ENCODE results near the gene PRUNE2. TPM values are rescaled to one million over a fixed set of nuclear protein-coding genes. Genes with fewer than 3 reads are reported as not detected.

Gene PRUNE2
- total RNA-seq, 5 donors from 2014 or later (not counting 1 experiment from before 2014, with no cell fraction given), result 0.20 to 0.76 (median 0.45) TPM

DNA sequence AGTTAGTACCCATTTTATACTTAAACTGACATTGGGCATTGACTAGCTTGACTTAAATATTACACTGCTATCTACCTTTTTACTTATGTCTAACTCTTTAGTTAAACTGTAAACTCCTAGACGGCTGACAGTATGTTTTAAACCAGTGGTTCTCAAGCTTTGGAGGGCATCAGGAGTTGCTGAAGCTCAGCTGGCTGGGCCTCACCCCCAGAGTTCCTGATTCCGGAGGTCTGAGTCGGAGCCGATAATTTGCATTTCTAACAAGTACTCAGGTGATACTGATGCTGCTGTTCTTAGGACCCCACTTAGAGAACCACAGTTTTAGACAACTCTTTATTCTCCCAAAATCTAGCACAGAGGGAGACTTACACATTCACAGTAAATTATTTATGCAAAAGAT is 205.0 kb downstream of the PRUNE2 start:
- ChIA-PET CTCF (interaction anchor here (1.3 kb wide), 2 partner anchors 253 to 296 kb away, joined by 4 to 5 read pairs; no protein-coding TSS in a partner anchor), POLR2A (interaction anchor here in 1 of 2 donors (0.6 kb wide), 1 partner anchor 399 kb away, joined by 3 read pairs; no protein-coding TSS in a partner anchor)
- WGBS (ENCODE audit: insufficient coverage), result 100% methylated on average over 2 of the region's 4 CpGs
- no peak for ATAC-seq (replicated peaks in 1 of 4)
- H3K9me3 Mint-ChIP-seq, result no peaks in the 10 kb centered on the region
- peaks cover 0 to 7% (median 5%) of the 10 kb centered on the region in 3 donors for H3K4me1 Mint-ChIP-seq
- no peaks in the 10 kb centered on the region for H3K36me3 Mint-ChIP-seq
- no peak overlapping the region for H3K27ac Mint-ChIP-seq
- no peaks in the 10 kb centered on the region for H3K9me3 ChIP-seq
- no peaks in the 10 kb centered on the region for H3K4me1 ChIP-seq (ENCODE audit: control insufficient read depth in 1 of 2, extremely low read depth in 1 of 2, insufficient read depth in 2 of 2, low read length in 2 of 2)
- no peaks in the 10 kb centered on the region for H3K36me3 ChIP-seq (ENCODE audit: control insufficient read depth in 2 of 2, extremely low read depth in 1 of 2, insufficient read depth in 1 of 2, low read length in 1 of 2)
- no peak overlapping the region for H3K27ac ChIP-seq (ENCODE audit: low read length)
- DNase-seq, result no peak
- peaks cover 0 to 13% of the 10 kb centered on the region in 2 experiments for H3K27me3 ChIP-seq (replicated peaks in 1 of 2; ENCODE audit: control insufficient read depth in 2 of 2, extremely low read depth in 1 of 2, insufficient read depth in 2 of 2, low read length in 1 of 2)
- H3K27me3 Mint-ChIP-seq, result peaks cover 27 to 29% of the 10 kb centered on the region in 2 donors
- H3K4me3 ChIP-seq (ENCODE audit: control insufficient read depth in 1 of 2, extremely low read depth in 1 of 2, low read length in 1 of 2), result no peak overlapping the region
- no peak overlapping the region for H3K4me3 Mint-ChIP-seq

- Histone ChIP-seq H3K4me3 (ENCODE audit: control insufficient read depth in 1 of 2, extremely low read depth in 1 of 2, low read length in 1 of 2) (no peak overlapping the region), H3K9me3 (no peaks in the 10 kb centered on the region), H3K27me3 (replicated peaks in 1 of 2; ENCODE audit: control insufficient read depth in 2 of 2, extremely low read depth in 1 of 2, insufficient read depth in 2 of 2, low read length in 1 of 2) (peaks cover 0 to 10% of the 10 kb centered on the region in 2 experiments), H3K36me3 (ENCODE audit: control insufficient read depth in 2 of 2, extremely low read depth in 1 of 2, insufficient read depth in 1 of 2, low read length in 1 of 2) (no peaks in the 10 kb centered on the region), H3K4me1 (ENCODE audit: control insufficient read depth in 1 of 2, extremely low read depth in 1 of 2, insufficient read depth in 2 of 2, low read length in 2 of 2) (no peaks in the 10 kb centered on the region), H3K27ac (ENCODE audit: low read length) (no peak overlapping the region)
- no peaks in the 10 kb centered on the region for H3K9me3 Mint-ChIP-seq
- peaks cover 0 to 7% (median 5%) of the 10 kb centered on the region in 3 donors for H3K4me1 Mint-ChIP-seq
- POLR2A ChIA-PET, result no interaction called here
- CTCF ChIA-PET, result interaction anchor here (1.3 kb wide), 2 partner anchors 252 to 295 kb away, joined by 4 to 5 read pairs; no protein-coding TSS in a partner anchor
- ATAC-seq (replicated peaks in 1 of 4) (no peak), DNase-seq (no peak)
- peaks cover 31 to 33% of the 10 kb centered on the region in 2 donors for H3K27me3 Mint-ChIP-seq
- no peak overlapping the region for H3K4me3 Mint-ChIP-seq
- no peak overlapping the region for H3K27ac Mint-ChIP-seq
- H3K36me3 Mint-ChIP-seq, result no peaks in the 10 kb centered on the region
Measured at GRCh38 chr9:76699971-76700370, 205.9 kb downstream of the PRUNE2 start.

- no peak overlapping the region for H3K27ac Mint-ChIP-seq
- H3K9me3 Mint-ChIP-seq, result no peaks in the 10 kb centered on the region
- CTCF ChIA-PET, result interaction anchor here in 1 of 2 donors (0.7 to 0.9 kb wide), 2 partner anchors 545 to 1692 kb away, joined by 3 to 5 read pairs; no protein-coding TSS in a partner anchor
- no peak overlapping the region for H3K27ac ChIP-seq (ENCODE audit: low read length)
- no peaks in the 10 kb centered on the region for H3K4me1 Mint-ChIP-seq
- no peaks in the 10 kb centered on the region for H3K9me3 ChIP-seq
- H3K4me1 ChIP-seq (ENCODE audit: control insufficient read depth in 1 of 2, extremely low read depth in 1 of 2, insufficient read depth in 2 of 2, low read length in 2 of 2), result no peaks in the 10 kb centered on the region
- no peak for ATAC-seq (replicated peaks in 1 of 4)
- DNase-seq, result no peak
- H3K4me3 Mint-ChIP-seq, result no peak overlapping the region
- POLR2A ChIA-PET, result no interaction called here
- no peak overlapping the region for H3K4me3 ChIP-seq (ENCODE audit: control insufficient read depth in 1 of 2, extremely low read depth in 1 of 2, low read length in 1 of 2)
- WGBS (ENCODE audit: insufficient coverage), result 92% methylated on average over 2 of the region's 2 CpGs
- peaks cover 0 to 9% of the 10 kb centered on the region in 2 experiments for H3K27me3 ChIP-seq (replicated peaks in 1 of 2; ENCODE audit: control insufficient read depth in 2 of 2, extremely low read depth in 1 of 2, insufficient read depth in 2 of 2, low read length in 1 of 2)
- no peaks in the 10 kb centered on the region for H3K36me3 Mint-ChIP-seq
- no peaks in the 10 kb centered on the region for H3K36me3 ChIP-seq (ENCODE audit: control insufficient read depth in 2 of 2, extremely low read depth in 1 of 2, insufficient read depth in 1 of 2, low read length in 1 of 2)
- H3K27me3 Mint-ChIP-seq, result peaks cover 22 to 23% of the 10 kb centered on the region in 2 donors
Measured at GRCh38 chr9:76697554-76697953, 208.4 kb downstream of the PRUNE2 start.

GRCh38 chr9:76697081-76697480 is 208.8 kb downstream of the PRUNE2 start:
- no peak for DNase-seq
- Histone ChIP-seq H3K27ac (ENCODE audit: low read length) (no peak overlapping the region), H3K4me3 (ENCODE audit: control insufficient read depth in 1 of 2, extremely low read depth in 1 of 2, low read length in 1 of 2) (no peak overlapping the region), H3K36me3 (ENCODE audit: control insufficient read depth in 2 of 2, extremely low read depth in 1 of 2, insufficient read depth in 1 of 2, low read length in 1 of 2) (no peaks in the 10 kb centered on the region), H3K27me3 (replicated peaks in 1 of 2; ENCODE audit: control insufficient read depth in 2 of 2, extremely low read depth in 1 of 2, insufficient read depth in 2 of 2, low read length in 1 of 2) (peaks cover 0 to 10% of the 10 kb centered on the region in 2 experiments), H3K4me1 (ENCODE audit: control insufficient read depth in 1 of 2, extremely low read depth in 1 of 2, insufficient read depth in 2 of 2, low read length in 2 of 2) (peaks cover 0 to under 1% of the 10 kb centered on the region in 2 experiments), H3K9me3 (no peaks in the 10 kb centered on the region)
- no peak for ATAC-seq (replicated peaks in 1 of 4)
- Mint-ChIP-seq H3K9me3 (no peaks in the 10 kb centered on the region), H3K27me3 (peaks cover 23 to 25% of the 10 kb centered on the region in 2 donors), H3K4me1 (peaks cover 3% of the 10 kb centered on the region in 3 donors), H3K27ac (no peak overlapping the region), H3K36me3 (no peaks in the 10 kb centered on the region), H3K4me3 (no peak overlapping the region)
- POLR2A ChIA-PET, result no interaction called here
- CTCF ChIA-PET, result interaction anchor here in 1 of 2 donors (0.7 to 0.9 kb wide), 2 partner anchors 545 to 1691 kb away, joined by 3 to 5 read pairs; no protein-coding TSS in a partner anchor
- WGBS (ENCODE audit: insufficient coverage), result 86% methylated on average over 1 of the region's 5 CpGs

DNA sequence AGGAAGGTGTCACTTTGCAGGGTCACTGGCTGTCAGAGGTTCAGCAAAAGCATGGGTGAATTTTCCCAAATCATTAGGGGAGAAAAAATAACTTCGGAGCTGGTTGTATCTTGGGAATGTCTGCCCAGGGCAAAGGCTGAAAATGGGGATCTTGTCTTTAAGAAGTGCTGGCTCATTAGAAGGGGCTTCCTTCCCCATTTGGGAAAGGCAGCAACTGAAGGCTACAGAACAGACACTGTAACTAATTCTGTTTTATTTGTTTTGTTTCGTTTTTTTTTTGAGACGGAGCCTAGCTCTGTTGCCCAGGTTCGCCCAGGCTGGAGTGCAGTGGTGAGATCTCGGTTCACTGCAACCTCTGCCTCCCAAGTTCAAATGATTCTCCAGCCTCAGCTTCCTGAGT is 212.0 kb downstream of the PRUNE2 start:
- Mint-ChIP-seq H3K27me3 (peaks cover 37 to 41% of the 10 kb centered on the region in 2 donors), H3K4me1 (peaks cover 9 to 11% (median 10%) of the 10 kb centered on the region in 3 donors), H3K9me3 (no peaks in the 10 kb centered on the region), H3K4me3 (no peak overlapping the region), H3K36me3 (no peaks in the 10 kb centered on the region), H3K27ac (no peak overlapping the region)
- POLR2A ChIA-PET, result no interaction called here
- WGBS (ENCODE audit: insufficient coverage), result 64% methylated on average over 4 of the region's 5 CpGs
- Histone ChIP-seq H3K36me3 (ENCODE audit: control insufficient read depth in 2 of 2, extremely low read depth in 1 of 2, insufficient read depth in 1 of 2, low read length in 1 of 2) (no peaks in the 10 kb centered on the region), H3K4me3 (ENCODE audit: control insufficient read depth in 1 of 2, extremely low read depth in 1 of 2, low read length in 1 of 2) (no peak overlapping the region), H3K27ac (ENCODE audit: low read length) (no peak overlapping the region), H3K27me3 (replicated peaks in 1 of 2; ENCODE audit: control insufficient read depth in 2 of 2, extremely low read depth in 1 of 2, insufficient read depth in 2 of 2, low read length in 1 of 2) (peaks cover 0 to 18% of the 10 kb centered on the region in 2 experiments), H3K4me1 (ENCODE audit: control insufficient read depth in 1 of 2, extremely low read depth in 1 of 2, insufficient read depth in 2 of 2, low read length in 2 of 2) (peaks cover 0 to 5% of the 10 kb centered on the region in 2 experiments), H3K9me3 (no peaks in the 10 kb centered on the region)
- DNase-seq, result no peak
- CTCF ChIA-PET, result no interaction called here
- no peak for ATAC-seq (replicated peaks in 1 of 4)

- peak overlapping the region in 2 of 3 donors; percentile 68 to 73 for H3K4me3 Mint-ChIP-seq
- ATAC-seq (replicated peaks in 1 of 4) (no peak), DNase-seq (no peak)
- H3K36me3 ChIP-seq (ENCODE audit: control insufficient read depth in 2 of 2, extremely low read depth in 1 of 2, insufficient read depth in 1 of 2, low read length in 1 of 2), result no peaks in the 10 kb centered on the region
- H3K9me3 Mint-ChIP-seq, result no peaks in the 10 kb centered on the region
- peaks cover 10 to 11% (median 10%) of the 10 kb centered on the region in 3 donors for H3K4me1 Mint-ChIP-seq
- CTCF ChIA-PET, result no interaction called here
- H3K27ac Mint-ChIP-seq, result no peak overlapping the region
- H3K9me3 ChIP-seq, result no peaks in the 10 kb centered on the region
- H3K4me1 ChIP-seq (ENCODE audit: control insufficient read depth in 1 of 2, extremely low read depth in 1 of 2, insufficient read depth in 2 of 2, low read length in 2 of 2), result peaks cover 0 to 5% of the 10 kb centered on the region in 2 experiments
- no peaks in the 10 kb centered on the region for H3K36me3 Mint-ChIP-seq
- no peak overlapping the region for H3K27ac ChIP-seq (ENCODE audit: low read length)
- WGBS (ENCODE audit: insufficient coverage), result 79% methylated on average over 4 of the region's 9 CpGs
- no peak overlapping the region for H3K4me3 ChIP-seq (ENCODE audit: control insufficient read depth in 1 of 2, extremely low read depth in 1 of 2, low read length in 1 of 2)
- H3K27me3 Mint-ChIP-seq, result peaks cover 32 to 42% of the 10 kb centered on the region in 2 donors
- H3K27me3 ChIP-seq (replicated peaks in 1 of 2; ENCODE audit: control insufficient read depth in 2 of 2, extremely low read depth in 1 of 2, insufficient read depth in 2 of 2, low read length in 1 of 2), result peaks cover 0 to 18% of the 10 kb centered on the region in 2 experiments
- POLR2A ChIA-PET, result no interaction called here
Measured at GRCh38 chr9:76692458-76693129, 213.3 kb downstream of the PRUNE2 start.

Measured in T-cell (primary cell).